Loucy (cell line): ENCODE measurements around the gene HIP1R.
A peak's percentile ranks its signal among the peaks of the same experiment; 100 is the strongest.

ENCODE experiments used
- H2AFZ ChIP-seq: fragments of 200-600 bp; sonication (generic); 2 replicates; pipeline ENCODE4 v1.6.0; 2016; ENCODE audit warnings: antibody characterized with exemption, mild to moderate bottlenecking, low read length, moderate library complexity
- H3F3A ChIP-seq: fragments of 200-600 bp; 2 replicates; pipeline ENCODE4 v1.6.0; 2016; ENCODE audit warnings: antibody characterized with exemption, low read depth, mild to moderate bottlenecking
- H3K27me3 ChIP-seq: fragments of 200-600 bp; sonication (generic); 2 replicates; pipeline ENCODE4 v1.6.1; 2014; ENCODE audit warnings: low read length, mild to moderate bottlenecking; ENCODE audit not compliant: insufficient read depth, poor library complexity, severe bottlenecking
- H3K36me3 ChIP-seq: fragments of 200-600 bp; sonication (generic); 2 replicates; pipeline ENCODE4 v1.6.1; 2016; ENCODE audit warnings: low read length; ENCODE audit not compliant: insufficient read depth
- H3K4me1 ChIP-seq: fragments of 200-600 bp; sonication (generic); 2 replicates; pipeline ENCODE4 v1.5.1; 2014; ENCODE audit warnings: low read length, mild to moderate bottlenecking; ENCODE audit not compliant: insufficient read depth, poor library complexity, severe bottlenecking
- H3K4me2 ChIP-seq: fragments of 200-600 bp; sonication (generic); 2 replicates; pipeline ENCODE4 v1.6.0; 2014; ENCODE audit warnings: antibody characterized with exemption, low read length, low read depth, mild to moderate bottlenecking; ENCODE audit not compliant: poor library complexity, severe bottlenecking
- H3K4me3 ChIP-seq: fragments of 200-600 bp; sonication (generic); 2 replicates; pipeline ENCODE4 v1.5.1; 2014; ENCODE audit warnings: low read length, mild to moderate bottlenecking, mixed read lengths; ENCODE audit not compliant: poor library complexity, severe bottlenecking
- H3K79me2 ChIP-seq: fragments of 200-600 bp; sonication (generic); 2 replicates; pipeline ENCODE4 v1.6.1; 2014; ENCODE audit warnings: low read length; ENCODE audit not compliant: insufficient read depth
- H3K9ac ChIP-seq: fragments of 200-600 bp; sonication (generic); 2 replicates; pipeline ENCODE4 v1.6.0; 2014; ENCODE audit warnings: mild to moderate bottlenecking, low read depth, low read length, moderate library complexity; ENCODE audit not compliant: poor library complexity, severe bottlenecking
- H3K9me2 ChIP-seq: fragments of 200-600 bp; sonication (generic); replicated peaks from 2 replicates; pipeline ENCODE4 v1.6.1; 2016; ENCODE audit warnings: low read depth, low read length, mixed read lengths
- H3K9me3 ChIP-seq: fragments of 200-600 bp; sonication (generic); 2 replicates; pipeline ENCODE4 v1.6.1; 2014; ENCODE audit warnings: mild to moderate bottlenecking, antibody characterized with exemption, low read length, low read depth; ENCODE audit not compliant: insufficient read depth
- H4K20me1 ChIP-seq: fragments of 200-600 bp; sonication (generic); 2 replicates; pipeline ENCODE4 v1.6.0; 2014; ENCODE audit warnings: antibody characterized with exemption, low read length, mild to moderate bottlenecking; ENCODE audit not compliant: insufficient read depth, poor library complexity, severe bottlenecking
- EZH2phosphoT487 ChIP-seq: fragments of 200-600 bp; IDR thresholded peaks from 2 replicates; pipeline ENCODE4 v1.6.1; 2018; ENCODE audit warnings: antibody characterized with exemption, mild to moderate bottlenecking, moderate library complexity, borderline replicate concordance
- TF ChIP-seq, protein P1 (sequence below): fragments of 200-600 bp; sonication (generic); conservative IDR thresholded peaks from 2 replicates; pipeline ENCODE4 v1.5.1; 2014; ENCODE audit warnings: mild to moderate bottlenecking, antibody characterized with exemption, low read length

HIP1R gene

DNA sequence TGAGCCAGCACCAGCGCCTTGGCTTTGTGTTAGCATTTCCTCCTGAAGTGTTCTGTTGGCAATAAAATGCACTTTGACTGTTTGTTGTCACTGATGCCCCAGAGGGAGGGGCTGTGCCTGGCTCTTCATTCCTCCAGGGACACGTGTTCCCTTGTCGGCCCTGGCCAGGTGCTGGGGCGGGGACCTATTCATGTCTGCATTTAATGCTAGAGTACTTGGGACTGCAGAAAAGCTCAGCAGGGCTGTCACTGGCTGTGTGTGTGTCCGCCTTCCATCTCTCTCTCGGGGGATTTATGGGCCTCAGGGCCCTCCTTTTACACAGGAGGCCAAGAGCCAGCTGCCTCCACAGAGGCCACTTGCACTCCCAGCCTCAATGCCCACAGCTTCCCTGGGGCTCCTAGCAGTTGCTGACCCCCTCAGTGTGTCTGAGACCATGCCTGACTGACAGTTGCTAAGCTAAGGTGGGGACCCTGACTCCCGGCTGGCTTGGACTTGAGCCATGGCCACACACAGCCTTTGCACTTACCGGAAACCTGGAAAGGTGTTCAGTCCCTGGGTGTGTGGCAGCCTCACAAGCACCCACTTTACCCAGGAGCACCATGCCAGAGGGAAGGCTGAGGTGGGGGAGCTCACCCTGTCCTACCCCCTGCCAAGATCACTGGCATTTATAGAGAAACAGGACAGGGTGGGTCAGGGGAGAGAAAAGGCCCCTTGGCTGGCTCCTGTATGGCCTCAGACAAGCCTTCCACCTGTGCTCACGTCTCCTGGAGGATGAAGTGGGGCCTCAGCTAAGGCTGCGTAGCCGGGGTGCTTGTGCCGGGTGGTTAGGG lies 27.8 kb downstream of the HIP1R start:
- Histone ChIP-seq H3K4me2 (no peak overlapping the region), H3K27me3 (no peaks in the 10 kb centered on the region), H3K4me3 (no peak overlapping the region), H3K9me2 (no peaks in the 10 kb centered on the region), H4K20me1 (no peaks in the 10 kb centered on the region), H3F3A (no peaks in the 10 kb centered on the region), H3K9me3 (no peaks in the 10 kb centered on the region), H3K79me2 (no peaks in the 10 kb centered on the region), H3K36me3 (peaks cover 45% of the 10 kb centered on the region; the same call in 1 of the 2 replicates), H3K9ac (no peak overlapping the region), H3K4me1 (no peaks in the 10 kb centered on the region), H2AFZ (no peak overlapping the region)
- no peak for TF ChIP-seq EZH2phosphoT487
- TF ChIP-seq, protein P1, sequence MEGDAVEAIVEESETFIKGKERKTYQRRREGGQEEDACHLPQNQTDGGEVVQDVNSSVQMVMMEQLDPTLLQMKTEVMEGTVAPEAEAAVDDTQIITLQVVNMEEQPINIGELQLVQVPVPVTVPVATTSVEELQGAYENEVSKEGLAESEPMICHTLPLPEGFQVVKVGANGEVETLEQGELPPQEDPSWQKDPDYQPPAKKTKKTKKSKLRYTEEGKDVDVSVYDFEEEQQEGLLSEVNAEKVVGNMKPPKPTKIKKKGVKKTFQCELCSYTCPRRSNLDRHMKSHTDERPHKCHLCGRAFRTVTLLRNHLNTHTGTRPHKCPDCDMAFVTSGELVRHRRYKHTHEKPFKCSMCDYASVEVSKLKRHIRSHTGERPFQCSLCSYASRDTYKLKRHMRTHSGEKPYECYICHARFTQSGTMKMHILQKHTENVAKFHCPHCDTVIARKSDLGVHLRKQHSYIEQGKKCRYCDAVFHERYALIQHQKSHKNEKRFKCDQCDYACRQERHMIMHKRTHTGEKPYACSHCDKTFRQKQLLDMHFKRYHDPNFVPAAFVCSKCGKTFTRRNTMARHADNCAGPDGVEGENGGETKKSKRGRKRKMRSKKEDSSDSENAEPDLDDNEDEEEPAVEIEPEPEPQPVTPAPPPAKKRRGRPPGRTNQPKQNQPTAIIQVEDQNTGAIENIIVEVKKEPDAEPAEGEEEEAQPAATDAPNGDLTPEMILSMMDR = no peak

DNA sequence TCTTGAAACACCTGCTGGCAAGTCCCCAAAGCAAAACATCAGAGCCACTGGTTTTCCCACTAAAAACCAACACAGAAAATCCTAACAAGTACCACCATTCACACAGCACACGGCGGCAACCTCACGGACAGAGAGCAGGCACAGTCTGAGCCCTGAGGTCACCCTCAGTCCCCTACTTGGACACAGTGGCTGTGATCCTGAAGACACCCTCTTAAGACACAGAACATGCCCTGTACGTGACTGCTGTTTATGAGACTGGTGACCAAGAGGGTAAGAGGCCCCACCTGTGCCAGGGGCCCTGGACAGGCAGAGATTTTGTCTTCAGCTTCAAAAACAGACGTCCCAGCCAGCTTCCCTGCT lies 29.6 kb downstream of the HIP1R start:
- no peaks in the 10 kb centered on the region for H3K4me1 ChIP-seq
- H3K9ac ChIP-seq = no peak overlapping the region
- no peaks in the 10 kb centered on the region for H3K9me2 ChIP-seq
- H2AFZ ChIP-seq = no peak overlapping the region
- no peaks in the 10 kb centered on the region for H3K79me2 ChIP-seq
- H3K4me3 ChIP-seq = no peak overlapping the region
- H3K9me3 ChIP-seq = no peaks in the 10 kb centered on the region
- H3K27me3 ChIP-seq = no peaks in the 10 kb centered on the region
- peaks cover 63% of the 10 kb centered on the region; the same call in 1 of the 2 replicates for H3K36me3 ChIP-seq
- no peak for TF ChIP-seq EZH2phosphoT487
- TF ChIP-seq, protein P1 = no peak
- H4K20me1 ChIP-seq = no peaks in the 10 kb centered on the region
- no peak overlapping the region for H3K4me2 ChIP-seq
- H3F3A ChIP-seq = no peaks in the 10 kb centered on the region

DNA sequence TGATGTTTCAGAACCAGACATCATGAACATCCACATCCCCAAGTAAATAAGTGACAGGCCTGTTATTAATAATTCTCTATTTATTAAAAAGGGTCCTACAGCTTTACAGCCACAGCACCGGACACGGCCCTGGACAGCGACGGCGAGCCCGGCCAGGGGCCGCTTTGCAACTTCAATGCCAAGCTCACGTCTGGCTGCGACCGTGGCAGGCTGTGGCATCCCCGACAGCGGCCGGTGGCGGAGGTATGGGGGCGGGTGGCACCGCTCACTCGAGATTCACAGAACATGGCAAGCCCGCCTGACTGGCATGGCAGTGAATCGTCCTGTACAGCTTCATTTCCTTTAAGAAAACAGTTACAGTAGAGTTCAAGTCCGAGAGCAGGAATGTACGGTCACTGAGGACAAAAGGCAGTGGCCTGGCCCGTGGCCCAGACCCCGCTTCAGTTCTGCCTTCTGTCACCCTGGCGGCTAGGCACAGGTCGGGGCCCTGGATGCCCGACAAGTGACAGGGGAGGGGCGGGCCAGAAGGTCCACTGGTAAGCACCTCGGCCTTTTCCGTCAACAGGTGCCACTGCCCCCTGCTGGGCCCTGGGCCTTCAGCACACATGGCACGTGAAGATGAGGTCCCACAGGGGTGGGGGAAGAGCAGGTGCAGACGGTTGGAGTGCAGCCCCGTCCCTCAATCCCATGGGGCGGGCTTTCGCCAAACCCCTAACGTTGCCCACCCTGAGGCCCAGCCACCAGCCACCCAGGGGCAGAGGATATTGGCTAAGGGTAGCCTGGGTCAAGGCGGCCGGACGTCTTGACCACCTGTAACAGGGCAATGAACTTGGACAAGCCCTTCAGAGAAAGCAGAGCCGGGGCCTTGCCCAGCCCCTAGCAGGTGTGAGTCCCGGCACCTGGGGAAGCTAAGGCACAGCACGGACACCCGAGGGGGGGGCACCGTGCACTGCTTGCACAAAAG lies 30.3 kb downstream of the HIP1R start:
- H3K4me3 ChIP-seq = no peak overlapping the region
- H3K27me3 ChIP-seq = no peaks in the 10 kb centered on the region
- H3K4me2 ChIP-seq = no peak overlapping the region
- peaks cover 68% of the 10 kb centered on the region; the same call in 1 of the 2 replicates for H3K36me3 ChIP-seq
- H3F3A ChIP-seq = no peaks in the 10 kb centered on the region
- H3K9me2 ChIP-seq = no peaks in the 10 kb centered on the region
- no peak overlapping the region for H3K9ac ChIP-seq
- no peaks in the 10 kb centered on the region for H3K9me3 ChIP-seq
- no peaks in the 10 kb centered on the region for H4K20me1 ChIP-seq
- no peak overlapping the region for H2AFZ ChIP-seq
- no peaks in the 10 kb centered on the region for H3K79me2 ChIP-seq
- H3K4me1 ChIP-seq = no peaks in the 10 kb centered on the region
- no peak for TF ChIP-seq EZH2phosphoT487
- TF ChIP-seq, protein P1 = peak; percentile 57
